OCI-LY1 (cell line): ENCODE measurements around the gene PPBP.

Experiments used
- H2AFZ ChIP-seq: fragments of 200-600 bp; sonication (generic), shearing (Covaris generic); 2 replicates; pipeline ENCODE4 v1.6.0; 2014; ENCODE audit warnings: antibody characterized with exemption, mild to moderate bottlenecking, low read length
- H3F3A ChIP-seq: fragments of 200-600 bp; sonication (generic), shearing (Covaris generic); 2 replicates; pipeline ENCODE4 v1.6.0; 2014; ENCODE audit warnings: mild to moderate bottlenecking, antibody characterized with exemption, low read length, moderate library complexity; ENCODE audit not compliant: insufficient read depth
- H3K27ac ChIP-seq: fragments of 200-600 bp; sonication (generic); 2 replicates; pipeline ENCODE4 v1.5.1; 2014; ENCODE audit warnings: low read length, mixed run types, mild to moderate bottlenecking, low read depth; ENCODE audit not compliant: poor library complexity, severe bottlenecking
- H3K27me3 ChIP-seq: fragments of 200-600 bp; sonication (generic); 2 replicates; pipeline ENCODE4 v1.6.0; 2014; ENCODE audit warnings: antibody characterized with exemption, mild to moderate bottlenecking, low read length, moderate library complexity; ENCODE audit not compliant: insufficient read depth
- H3K36me3 ChIP-seq: fragments of 200-600 bp; sonication (generic); 2 replicates; pipeline ENCODE4 v1.6.1; 2014; ENCODE audit warnings: mild to moderate bottlenecking, antibody characterized with exemption, low read length, moderate library complexity, mixed read lengths; ENCODE audit not compliant: insufficient read depth
- H3K4me1 ChIP-seq: fragments of 200-600 bp; sonication (generic); 2 replicates; pipeline ENCODE4 v1.5.1; 2014; ENCODE audit warnings: mild to moderate bottlenecking, low read length, moderate library complexity; ENCODE audit not compliant: insufficient read depth, severe bottlenecking
- H3K4me2 ChIP-seq: fragments of 200-600 bp; sonication (generic), shearing (Covaris generic); 2 replicates; pipeline ENCODE4 v1.6.1; 2014; ENCODE audit warnings: low read length
- H3K4me3 ChIP-seq: fragments of 200-600 bp; sonication (generic); 2 replicates; pipeline ENCODE4 v1.5.1; 2014; ENCODE audit warnings: low read length, low read depth, mild to moderate bottlenecking, mixed read lengths; ENCODE audit not compliant: poor library complexity, severe bottlenecking
- H3K79me2 ChIP-seq: fragments of 200-600 bp; shearing (Covaris generic); 2 replicates; pipeline ENCODE4 v1.6.1; 2016; ENCODE audit warnings: mixed run types, low read length, mixed read lengths; ENCODE audit not compliant: insufficient read depth
- H3K9ac ChIP-seq: fragments of 200-600 bp; sonication (generic), shearing (Covaris generic); 2 replicates; pipeline ENCODE4 v1.6.1; 2014; ENCODE audit warnings: mild to moderate bottlenecking, low read length, mixed read lengths
- H3K9me2 ChIP-seq: fragments of 200-600 bp; sonication (generic), shearing (Covaris generic); 2 replicates; pipeline ENCODE4 v1.6.1; 2014; ENCODE audit warnings: low read depth, mild to moderate bottlenecking, low read length, mixed read lengths
- H3K9me3 ChIP-seq: fragments of 200-600 bp; shearing (Covaris generic); 2 replicates; pipeline ENCODE4 v1.6.1; 2014; ENCODE audit warnings: low read length, mixed read lengths
- H4K20me1 ChIP-seq: fragments of 200-600 bp; sonication (generic), shearing (Covaris generic); 2 replicates; pipeline ENCODE4 v1.6.0; 2016; ENCODE audit warnings: mild to moderate bottlenecking, low read length; ENCODE audit not compliant: insufficient read depth
- EZH2 ChIP-seq: fragments of 200-600 bp; sonication (generic), shearing (Covaris generic); IDR thresholded peaks from 2 replicates; pipeline ENCODE4 v1.8.0; 2017; ENCODE audit warnings: borderline replicate concordance, mixed run types, mild to moderate bottlenecking, antibody characterized with exemption, low read length, moderate library complexity, mixed read lengths
- TF ChIP-seq, protein P1 (sequence below): fragments of 200-600 bp; sonication (generic), shearing (Covaris generic); IDR thresholded peaks from 2 replicates; pipeline ENCODE4 v1.5.1; 2017; ENCODE audit warnings: mild to moderate bottlenecking, antibody characterized with exemption, low read length, moderate library complexity, mixed read lengths

Gene PPBP

DNA sequence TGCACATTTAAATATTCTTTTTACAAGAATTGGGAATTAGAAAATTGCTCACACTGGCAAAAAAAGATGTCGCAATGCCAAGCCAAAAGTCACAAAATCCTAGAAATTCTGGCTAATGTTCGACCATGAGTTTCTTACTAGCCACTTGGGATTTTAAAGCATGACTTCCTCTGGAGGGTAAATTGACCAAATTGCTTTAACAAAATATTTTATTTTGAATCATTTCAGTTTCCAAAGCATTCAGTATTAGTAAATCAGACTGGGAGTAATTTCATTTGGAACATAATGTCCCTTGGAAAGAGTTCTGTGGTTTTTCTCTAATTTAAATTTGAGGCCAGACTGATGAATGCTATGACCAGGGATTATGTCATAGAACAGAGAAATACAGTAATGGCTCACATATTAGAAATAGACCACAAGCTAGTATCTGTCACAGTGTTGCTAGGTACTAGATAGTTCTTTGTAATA, 18.1 kb upstream of the PPBP start:
- no peak overlapping the region for H3K9ac ChIP-seq
- H3K36me3 ChIP-seq: no peaks in the 10 kb centered on the region
- no peaks in the 10 kb centered on the region for H3K9me3 ChIP-seq
- H3K4me1 ChIP-seq: no peaks in the 10 kb centered on the region
- H3K4me2 ChIP-seq: no peak overlapping the region
- no peak overlapping the region for H2AFZ ChIP-seq
- TF ChIP-seq EZH2: no peak
- TF ChIP-seq, protein P1, sequence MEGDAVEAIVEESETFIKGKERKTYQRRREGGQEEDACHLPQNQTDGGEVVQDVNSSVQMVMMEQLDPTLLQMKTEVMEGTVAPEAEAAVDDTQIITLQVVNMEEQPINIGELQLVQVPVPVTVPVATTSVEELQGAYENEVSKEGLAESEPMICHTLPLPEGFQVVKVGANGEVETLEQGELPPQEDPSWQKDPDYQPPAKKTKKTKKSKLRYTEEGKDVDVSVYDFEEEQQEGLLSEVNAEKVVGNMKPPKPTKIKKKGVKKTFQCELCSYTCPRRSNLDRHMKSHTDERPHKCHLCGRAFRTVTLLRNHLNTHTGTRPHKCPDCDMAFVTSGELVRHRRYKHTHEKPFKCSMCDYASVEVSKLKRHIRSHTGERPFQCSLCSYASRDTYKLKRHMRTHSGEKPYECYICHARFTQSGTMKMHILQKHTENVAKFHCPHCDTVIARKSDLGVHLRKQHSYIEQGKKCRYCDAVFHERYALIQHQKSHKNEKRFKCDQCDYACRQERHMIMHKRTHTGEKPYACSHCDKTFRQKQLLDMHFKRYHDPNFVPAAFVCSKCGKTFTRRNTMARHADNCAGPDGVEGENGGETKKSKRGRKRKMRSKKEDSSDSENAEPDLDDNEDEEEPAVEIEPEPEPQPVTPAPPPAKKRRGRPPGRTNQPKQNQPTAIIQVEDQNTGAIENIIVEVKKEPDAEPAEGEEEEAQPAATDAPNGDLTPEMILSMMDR: no peak
- H3K79me2 ChIP-seq: no peaks in the 10 kb centered on the region
- H3K9me2 ChIP-seq: no peaks in the 10 kb centered on the region
- H3K4me3 ChIP-seq: no peak overlapping the region
- no peak overlapping the region for H3K27ac ChIP-seq
- H3F3A ChIP-seq: no peaks in the 10 kb centered on the region
- no peaks in the 10 kb centered on the region for H4K20me1 ChIP-seq
- no peaks in the 10 kb centered on the region for H3K27me3 ChIP-seq

DNA sequence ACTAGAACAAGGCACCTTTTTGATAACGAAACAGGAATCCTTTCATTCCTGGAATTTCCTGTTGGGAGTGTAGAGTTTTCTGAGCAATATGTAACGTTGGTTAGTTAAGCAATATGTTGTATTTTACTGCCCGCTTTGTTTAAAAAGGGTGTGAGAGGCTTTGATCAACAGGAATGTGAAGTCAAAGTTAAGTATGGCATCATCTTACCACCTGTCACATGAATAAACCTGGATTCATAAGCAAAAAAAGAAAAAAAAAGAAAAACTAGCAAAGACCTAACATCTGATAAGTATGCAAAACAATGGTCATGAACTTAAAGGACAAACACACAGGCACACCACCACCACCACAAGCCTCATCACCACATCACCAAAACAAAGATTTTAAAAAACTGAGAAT, 17.5 kb upstream of the PPBP start:
- Histone ChIP-seq H3K9ac (no peak overlapping the region), H3K4me2 (no peak overlapping the region), H4K20me1 (no peaks in the 10 kb centered on the region), H2AFZ (no peak overlapping the region), H3K79me2 (no peaks in the 10 kb centered on the region), H3K4me3 (no peak overlapping the region), H3K9me3 (no peaks in the 10 kb centered on the region), H3K4me1 (no peaks in the 10 kb centered on the region), H3K27me3 (no peaks in the 10 kb centered on the region), H3F3A (no peaks in the 10 kb centered on the region), H3K9me2 (no peaks in the 10 kb centered on the region), H3K36me3 (no peaks in the 10 kb centered on the region), H3K27ac (no peak overlapping the region)
- TF ChIP-seq EZH2: no peak
- TF ChIP-seq, protein P1: no peak

DNA sequence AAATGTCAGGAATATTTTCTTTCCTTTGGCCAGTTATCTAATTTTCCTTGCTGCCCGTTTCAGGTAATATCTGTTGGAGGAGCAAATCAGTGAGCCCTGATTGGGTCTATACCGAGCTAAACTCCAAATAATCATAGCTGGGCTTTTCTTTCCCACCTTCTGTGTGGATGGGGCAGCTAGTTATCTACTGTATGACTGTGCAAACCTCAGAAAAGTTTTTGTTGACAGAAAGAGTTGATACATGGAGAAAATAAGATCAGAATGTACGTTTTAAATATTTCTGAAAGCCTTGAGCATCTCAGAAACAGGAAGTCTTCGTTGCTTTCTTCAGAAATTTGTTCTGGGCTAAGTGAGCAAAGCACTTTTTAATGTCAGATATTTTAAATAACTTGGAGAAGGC, 16.7 kb upstream of the PPBP start:
- no peaks in the 10 kb centered on the region for H3K9me3 ChIP-seq
- TF ChIP-seq, protein P1: no peak
- TF ChIP-seq EZH2: no peak
- H3K4me1 ChIP-seq: no peaks in the 10 kb centered on the region
- H3K4me2 ChIP-seq: no peak overlapping the region
- H3K9me2 ChIP-seq: no peaks in the 10 kb centered on the region
- H3K36me3 ChIP-seq: no peaks in the 10 kb centered on the region
- H3K4me3 ChIP-seq: no peak overlapping the region
- no peaks in the 10 kb centered on the region for H3F3A ChIP-seq
- H3K27ac ChIP-seq: no peak overlapping the region
- no peak overlapping the region for H2AFZ ChIP-seq
- no peaks in the 10 kb centered on the region for H3K79me2 ChIP-seq
- H4K20me1 ChIP-seq: no peaks in the 10 kb centered on the region
- H3K9ac ChIP-seq: no peak overlapping the region
- no peaks in the 10 kb centered on the region for H3K27me3 ChIP-seq
